ENCODE results near the gene SAPCD1.

Gene SAPCD1

GRCh38 chr6:31762356-31762755 lies at the start of gene SAPCD1:
TSS of gene SAPCD1 (plus strand) at chr6:31762656. CDS start at chr6:31763055, 399 bp downstream.
- no peak for DNase-seq (ENCODE audit: low spot score)

- DNase-seq (ENCODE audit: low spot score), result no peak
Observed at GRCh38 chr6:31713465-31713864, 49.0 kb upstream of the SAPCD1 start.

- DNase-seq (ENCODE audit: low spot score), result no peak
Observed at GRCh38 chr6:31713991-31714684, 48.3 kb upstream of the SAPCD1 start.

GRCh38 chr6:31715022-31715958 lies 47.2 kb upstream of the SAPCD1 start, which contains the start of gene LY6G6D:
TSS of gene LY6G6D (plus strand) at chr6:31715348. CDS start at chr6:31715356, 8 bp downstream.
- no peak for DNase-seq (ENCODE audit: low spot score)

GRCh38 chr6:31717499-31718222 lies 44.8 kb upstream of the SAPCD1 start:
- no peak for DNase-seq (ENCODE audit: low spot score)

- no peak for DNase-seq (ENCODE audit: low spot score)
Observed at GRCh38 chr6:31718265-31718664, 44.2 kb upstream of the SAPCD1 start.

- DNase-seq (ENCODE audit: low spot score), result no peak
Observed at GRCh38 chr6:31719001-31719400, 43.5 kb upstream of the SAPCD1 start.

GRCh38 chr6:31720196-31720770 lies 42.2 kb upstream of the SAPCD1 start:
- no peak for DNase-seq (ENCODE audit: low spot score)

GRCh38 chr6:31721351-31722020 lies 41.0 kb upstream of the SAPCD1 start, which contains the start of gene LY6G6C:
TSS of gene LY6G6C (minus strand) at chr6:31721746. CDS start at chr6:31721679, 67 bp downstream.
- no peak for DNase-seq (ENCODE audit: low spot score)

GRCh38 chr6:31722173-31722572 lies 40.3 kb upstream of the SAPCD1 start:
- DNase-seq (ENCODE audit: low spot score), result no peak

- no peak for DNase-seq (ENCODE audit: low spot score)
Observed at GRCh38 chr6:31723245-31723979, 39.0 kb upstream of the SAPCD1 start, which contains the start of gene MPIG6B. TSS of gene MPIG6B (plus strand) at chr6:31723373. CDS start at chr6:31723384, 11 bp downstream.

- no peak for DNase-seq (ENCODE audit: low spot score)
Observed at GRCh38 chr6:31723980-31724691, 38.3 kb upstream of the SAPCD1 start.

GRCh38 chr6:31725502-31726350 lies 36.7 kb upstream of the SAPCD1 start:
- no peak for DNase-seq (ENCODE audit: low spot score)

GRCh38 chr6:31727034-31727716 lies 35.3 kb upstream of the SAPCD1 start:
- peak; percentile 31 for DNase-seq (ENCODE audit: low spot score)

GRCh38 chr6:31727717-31728671 lies 34.5 kb upstream of the SAPCD1 start:
- no peak for DNase-seq (ENCODE audit: low spot score)

GRCh38 chr6:31728767-31729514 lies 33.5 kb upstream of the SAPCD1 start, which contains the start of gene DDAH2:
TSS of gene DDAH2 (minus strand) at chr6:31729299. CDS start at chr6:31729161, 138 bp downstream.
- DNase-seq (ENCODE audit: low spot score), result no peak

All from CD4-positive, alpha-beta T cell treated with Interleukin-2 at 100 ng/mL for 4 hours (primary cell).